Breast epithelium (tissue), 4 donors: ENCODE results near the gene ARHGEF26. TPM values are rescaled to one million over a fixed set of nuclear protein-coding genes. Genes with fewer than 3 reads are reported as not detected.
"Not testable (repeated sequence)": the region's sequence is repeated elsewhere in the genome, so short reads cannot be mapped to it uniquely, and the experiment has no call there.

ENCODE experiments used
- DNase-seq, 2 donors: peaks; one replicate each; pipeline ENCODE4 v3.0.0-alpha.2; 2019; ENCODE audit warnings: low spot score in 2 of 2
- H3K27ac ChIP-seq, 2 donors: fragments of 200-600 bp; sonication (generic) in 1 of 2; one replicate each; pipeline ENCODE4 v1.5.1; 2016 to 2019; ENCODE audit warnings: mild to moderate bottlenecking in 1 of 2
- H3K27me3 ChIP-seq, 2 donors: fragments of 200-600 bp; sonication (generic) in 1 of 2; one replicate each; pipeline versions ENCODE4 v1.5.1 to v1.6.0; 2017 to 2019; ENCODE audit warnings: control low read depth in 1 of 2, mild to moderate bottlenecking in 1 of 2
- H3K36me3 ChIP-seq: fragments of 200-600 bp; one replicate; pipeline ENCODE4 v1.5.1; 2019
- H3K4me1 ChIP-seq, 2 donors: fragments of 200-600 bp; sonication (generic); one replicate each; pipeline ENCODE4 v1.5.1; 2016 to 2019; ENCODE audit warnings: control low read depth in 1 of 2
- H3K4me3 ChIP-seq, 3 donors: fragments of 200-600 bp; sonication (generic); 1 replicate in 2 of 3; 2 replicates in 1 of 3; pipeline ENCODE4 v1.5.1; 2016 to 2019; ENCODE audit warnings: mild to moderate bottlenecking in 3 of 3, moderate library complexity in 2 of 3
- H3K9me3 ChIP-seq, 2 donors: fragments of 200-600 bp; sonication (generic) in 1 of 2; one replicate each; pipeline ENCODE4 v1.5.1; 2016 to 2019; ENCODE audit warnings: control low read depth in 1 of 2
- POLR2A ChIP-seq: fragments of 450-650 bp; IDR thresholded peaks from one replicate; pipeline ENCODE4 v1.6.1; 2016; ENCODE audit warnings: antibody characterized with exemption, mild to moderate bottlenecking, moderate library complexity
- POLR2AphosphoS5 ChIP-seq, 3 donors: sonication (generic); formaldehyde crosslinking; IDR thresholded peaks; one replicate each; pipeline ENCODE4 v1.6.1; 2017; ENCODE audit warnings: antibody characterized with exemption in 3 of 3
- intact Hi-C: fragments of 100-400 bp; cut with DNase I; formaldehyde crosslinking; loops from one replicate; pipeline ENCODE4 v1.15.1; 2023; ENCODE audit warnings: low total_unique reads
- total RNA-seq, 3 donors: library from RNA; depleted of rRNA; stranded (reverse); fragments of >200 nt; gene quantifications; one replicate each; pipeline ENCODE4 v1.1.0, GENCODE V29; 2016
- TF ChIP-seq, protein P1 (sequence below), 3 donors: fragments of 450-650 bp; IDR thresholded peaks; one replicate each; pipeline ENCODE4 v1.5.1; 2016 to 2017; ENCODE audit warnings: antibody characterized with exemption in 3 of 3, mild to moderate bottlenecking in 3 of 3, moderate library complexity in 3 of 3

The ARHGEF26 gene
- total RNA-seq, 3 donors from 2014 or later: 16.7 to 20.2 (median 19.8) TPM

DNA sequence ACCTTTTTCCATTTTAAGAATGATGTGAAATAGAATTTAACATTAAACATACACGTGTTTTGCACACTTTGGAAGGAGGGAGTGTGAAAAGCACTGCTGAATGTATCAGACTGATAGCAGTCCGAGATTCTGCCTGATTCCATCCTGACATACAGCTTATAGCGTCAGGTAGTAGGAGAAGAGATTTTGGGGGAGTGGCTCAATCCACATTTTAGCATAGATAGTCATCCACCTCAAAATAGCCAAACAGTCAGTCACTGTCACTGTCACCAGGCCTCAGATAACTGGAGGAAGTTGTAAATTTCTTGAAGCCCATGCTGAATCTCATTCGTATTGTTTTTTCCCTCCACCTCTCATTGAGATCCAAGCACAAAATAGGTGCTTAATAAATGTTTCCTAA lies 35.4 kb upstream of the ARHGEF26 start:
- H3K4me3 ChIP-seq: no peak overlapping the region
- no peak overlapping the region for H3K27ac ChIP-seq
- H3K4me1 ChIP-seq: no peaks in the 10 kb centered on the region
- H3K27me3 ChIP-seq: no peaks in the 10 kb centered on the region
- intact Hi-C loops: no loop called here
- no peak for TF ChIP-seq POLR2A
- TF ChIP-seq, protein P1, sequence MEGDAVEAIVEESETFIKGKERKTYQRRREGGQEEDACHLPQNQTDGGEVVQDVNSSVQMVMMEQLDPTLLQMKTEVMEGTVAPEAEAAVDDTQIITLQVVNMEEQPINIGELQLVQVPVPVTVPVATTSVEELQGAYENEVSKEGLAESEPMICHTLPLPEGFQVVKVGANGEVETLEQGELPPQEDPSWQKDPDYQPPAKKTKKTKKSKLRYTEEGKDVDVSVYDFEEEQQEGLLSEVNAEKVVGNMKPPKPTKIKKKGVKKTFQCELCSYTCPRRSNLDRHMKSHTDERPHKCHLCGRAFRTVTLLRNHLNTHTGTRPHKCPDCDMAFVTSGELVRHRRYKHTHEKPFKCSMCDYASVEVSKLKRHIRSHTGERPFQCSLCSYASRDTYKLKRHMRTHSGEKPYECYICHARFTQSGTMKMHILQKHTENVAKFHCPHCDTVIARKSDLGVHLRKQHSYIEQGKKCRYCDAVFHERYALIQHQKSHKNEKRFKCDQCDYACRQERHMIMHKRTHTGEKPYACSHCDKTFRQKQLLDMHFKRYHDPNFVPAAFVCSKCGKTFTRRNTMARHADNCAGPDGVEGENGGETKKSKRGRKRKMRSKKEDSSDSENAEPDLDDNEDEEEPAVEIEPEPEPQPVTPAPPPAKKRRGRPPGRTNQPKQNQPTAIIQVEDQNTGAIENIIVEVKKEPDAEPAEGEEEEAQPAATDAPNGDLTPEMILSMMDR (IDR thresholded peaks at IDR 0.05): no peak
- no peak for TF ChIP-seq POLR2AphosphoS5 (IDR thresholded peaks at IDR 0.05)
- H3K36me3 ChIP-seq: no peaks in the 10 kb centered on the region
- H3K9me3 ChIP-seq: no peaks in the 10 kb centered on the region
- DNase-seq: no peak

DNA sequence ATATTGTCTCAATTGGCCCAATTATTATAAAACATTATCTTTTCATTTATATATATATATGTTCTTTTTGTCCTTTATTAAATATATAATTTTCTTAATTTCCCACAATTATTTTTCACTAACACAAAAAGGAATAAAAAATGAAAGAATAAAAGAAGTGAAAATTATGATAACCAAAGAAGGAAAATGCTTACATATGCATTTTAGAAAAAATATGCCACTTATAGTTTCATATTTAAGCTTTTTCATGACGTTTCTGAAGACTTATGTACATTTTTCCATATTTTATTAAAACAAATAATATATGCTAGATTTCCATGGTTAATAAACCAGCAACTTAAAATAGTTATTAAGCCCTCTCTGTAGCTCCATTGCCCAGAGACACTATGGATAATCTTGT lies 34.9 kb upstream of the ARHGEF26 start:
- H3K4me1 ChIP-seq: no peaks in the 10 kb centered on the region
- TF ChIP-seq POLR2A (no peak), POLR2AphosphoS5 (IDR thresholded peaks at IDR 0.05) (no peak)
- TF ChIP-seq, protein P1 (IDR thresholded peaks at IDR 0.05): no peak
- DNase-seq: no peak
- H3K4me3 ChIP-seq: no peak overlapping the region
- no peaks in the 10 kb centered on the region for H3K36me3 ChIP-seq
- no peaks in the 10 kb centered on the region for H3K27me3 ChIP-seq
- no peaks in the 10 kb centered on the region for H3K9me3 ChIP-seq
- intact Hi-C loops: no loop called here
- H3K27ac ChIP-seq: no peak overlapping the region

DNA sequence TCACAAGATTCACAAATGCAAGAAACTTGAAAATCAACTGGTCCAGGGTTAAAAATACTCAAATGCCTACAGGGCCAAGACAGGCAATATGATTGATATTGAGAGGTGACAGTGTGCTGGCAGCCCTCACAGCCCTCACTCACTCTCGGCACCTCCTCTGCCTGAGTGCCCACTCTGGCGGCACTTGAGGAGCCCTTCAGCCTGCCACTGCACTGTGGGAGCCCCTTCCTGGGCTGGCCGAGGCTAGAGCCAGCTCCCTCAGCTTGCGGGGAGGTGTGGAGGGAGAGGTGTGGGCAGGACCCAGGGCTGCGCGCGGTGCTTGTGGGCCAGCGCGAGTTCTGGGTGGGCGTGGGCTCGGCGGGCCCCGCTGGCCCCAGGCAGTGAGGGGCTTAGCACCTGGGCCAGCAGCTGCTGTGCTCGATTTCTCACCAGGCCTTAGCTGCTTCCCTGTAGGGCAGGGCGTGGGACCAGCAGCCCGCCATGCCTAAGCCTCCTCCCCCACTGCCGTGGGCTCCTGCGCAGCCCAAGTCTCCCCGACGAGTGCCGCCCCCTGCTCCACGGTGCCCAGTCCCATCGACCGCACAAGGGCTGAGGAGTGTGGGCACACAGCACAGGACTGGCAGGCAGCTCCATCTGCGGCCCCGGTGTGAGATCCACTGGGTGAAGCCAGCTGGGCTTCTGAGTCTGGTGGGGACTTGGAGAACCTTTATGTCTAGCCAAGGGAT lies 33.3 kb upstream of the ARHGEF26 start:
- H3K27ac ChIP-seq, H3K27me3 ChIP-seq, H3K4me3 ChIP-seq, H3K9me3 ChIP-seq, intact Hi-C loops, DNase-seq, H3K4me1 ChIP-seq, H3K36me3 ChIP-seq: not testable (repeated sequence)

DNA sequence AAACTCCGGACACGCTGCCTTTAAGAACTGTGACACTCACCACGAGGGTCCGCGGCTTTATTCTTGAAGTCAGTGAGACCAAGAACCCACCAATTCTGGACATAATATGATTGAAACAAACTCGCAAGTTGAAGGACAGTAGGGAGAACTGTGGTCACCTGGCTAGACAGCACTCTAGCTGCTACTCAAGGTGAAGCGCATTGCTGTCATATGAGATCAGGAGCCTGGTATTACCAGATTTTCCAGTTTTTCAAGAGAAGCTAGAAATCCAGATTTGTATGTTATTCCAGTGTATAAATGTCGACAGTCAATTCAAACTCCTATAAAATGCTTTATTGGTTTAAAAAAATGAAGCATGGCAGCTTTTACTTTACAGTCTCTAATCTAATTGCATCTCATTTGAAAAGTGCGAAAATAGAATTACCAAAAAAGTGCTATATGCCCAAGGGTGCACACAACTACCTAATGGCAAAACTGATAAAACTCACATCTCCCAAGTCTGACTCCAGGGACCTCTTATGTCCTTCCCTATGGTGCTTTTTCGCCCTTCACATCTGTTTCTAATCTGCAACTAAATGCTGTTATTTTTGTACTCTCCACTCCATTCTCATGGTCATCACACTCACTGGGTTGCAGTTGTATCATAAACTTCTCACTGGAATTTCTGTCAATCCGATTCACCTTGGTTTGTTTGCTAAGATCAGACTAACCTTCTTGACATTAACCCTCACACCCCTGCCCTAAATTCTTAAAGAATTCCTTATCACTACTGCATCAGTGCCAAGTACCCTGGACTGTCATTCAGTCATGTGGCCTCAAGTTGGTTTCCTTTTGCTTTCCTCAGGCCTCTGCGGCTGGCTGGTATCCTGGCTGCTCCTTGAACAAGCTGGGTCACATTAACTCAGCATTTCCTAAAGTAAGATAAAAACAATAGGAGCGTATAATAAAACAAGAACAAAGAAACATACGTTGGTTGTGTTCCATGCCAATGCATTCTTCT lies 31.5 kb upstream of the ARHGEF26 start:
- no peaks in the 10 kb centered on the region for H3K27me3 ChIP-seq
- no peaks in the 10 kb centered on the region for H3K9me3 ChIP-seq
- no peak for TF ChIP-seq POLR2AphosphoS5 (IDR thresholded peaks at IDR 0.05)
- TF ChIP-seq POLR2A: no peak
- TF ChIP-seq, protein P1 (IDR thresholded peaks at IDR 0.05): no peak
- no peaks in the 10 kb centered on the region for H3K36me3 ChIP-seq
- H3K27ac ChIP-seq: no peak overlapping the region
- H3K4me1 ChIP-seq: no peaks in the 10 kb centered on the region
- intact Hi-C loops: no loop called here
- DNase-seq: no peak
- H3K4me3 ChIP-seq: no peak overlapping the region

DNA sequence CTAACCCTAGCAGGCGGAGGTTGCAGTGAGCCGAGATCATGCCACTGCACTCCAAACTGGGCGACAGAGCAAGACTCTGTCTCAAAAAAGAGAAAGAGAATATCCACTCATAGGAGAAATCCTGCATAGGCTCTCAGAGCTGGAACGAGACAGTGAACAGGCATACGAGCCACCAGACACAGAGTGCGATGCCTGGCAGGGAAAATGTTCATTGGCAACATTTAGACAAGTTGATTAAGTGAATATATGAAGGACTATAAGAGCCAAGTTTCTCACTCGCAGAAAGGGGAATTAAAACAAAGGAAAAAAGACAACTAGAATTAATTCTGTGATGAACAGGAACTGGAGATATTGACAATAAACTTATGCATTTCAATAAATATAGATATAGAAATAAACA lies 27.1 kb upstream of the ARHGEF26 start:
- Histone ChIP-seq H3K4me1 (no peaks in the 10 kb centered on the region), H3K36me3 (no peaks in the 10 kb centered on the region), H3K27ac (no peak overlapping the region), H3K4me3 (no peak overlapping the region), H3K9me3 (no peaks in the 10 kb centered on the region), H3K27me3 (no peaks in the 10 kb centered on the region)
- intact Hi-C loops: no loop called here
- TF ChIP-seq, protein P1 (IDR thresholded peaks at IDR 0.05): no peak
- no peak for TF ChIP-seq POLR2AphosphoS5 (IDR thresholded peaks at IDR 0.05)
- no peak for TF ChIP-seq POLR2A
- DNase-seq: no peak
